HG02571 (cell line): Measurements from ENCODE around the gene THRSP.
"Not testable (repeated sequence)": the region's sequence is repeated elsewhere in the genome, so short reads cannot be mapped to it uniquely, and the experiment has no call there.

Source experiments
- ATAC-seq: cut with Tn5 transposase; IDR thresholded peaks from one replicate; pipeline ENCODE4 v1.9.1; 2021; ENCODE audit warnings: mild to moderate bottlenecking, moderate library complexity; ENCODE audit not compliant: unreplicated experiment

Gene THRSP

GRCh38 chr11:78063440-78064181, at the start of gene THRSP:
THRSP (plus strand) TSS chr11:78063861; CDS start chr11:78063882, 21 bp downstream.
- ATAC-seq, result no peak

GRCh38 chr11:78014937-78015520, 48.6 kb upstream of the THRSP start:
- not testable (repeated sequence) for ATAC-seq

GRCh38 chr11:78015878-78016277, 47.8 kb upstream of the THRSP start:
- no peak for ATAC-seq

GRCh38 chr11:78019808-78020207, 43.9 kb upstream of the THRSP start:
- ATAC-seq, result no peak

- ATAC-seq, result no peak
Observed at GRCh38 chr11:78020246-78020645, 43.4 kb upstream of the THRSP start.

GRCh38 chr11:78021611-78022010, 42.0 kb upstream of the THRSP start:
- ATAC-seq, result no peak

GRCh38 chr11:78022397-78023396, 41.0 kb upstream of the THRSP start, which contains the start of gene KCTD14:
KCTD14 (minus strand) TSS chr11:78023276; CDS start chr11:78023249, 27 bp downstream.
- ATAC-seq, result no peak

- ATAC-seq, result no peak
Observed at GRCh38 chr11:78023426-78023825, 40.2 kb upstream of the THRSP start.

- no peak for ATAC-seq
Observed at GRCh38 chr11:78025378-78025777, 38.3 kb upstream of the THRSP start.

GRCh38 chr11:78027759-78028158, 35.9 kb upstream of the THRSP start:
- ATAC-seq, result no peak

GRCh38 chr11:78028423-78028822, 35.2 kb upstream of the THRSP start:
- ATAC-seq, result not testable (repeated sequence)

- no peak for ATAC-seq
Observed at GRCh38 chr11:78030429-78031325, 33.0 kb upstream of the THRSP start.

- no peak for ATAC-seq
Observed at GRCh38 chr11:78031629-78032028, 32.0 kb upstream of the THRSP start.

GRCh38 chr11:78032090-78032489, 31.6 kb upstream of the THRSP start:
- no peak for ATAC-seq

- no peak for ATAC-seq
Observed at GRCh38 chr11:78033040-78033439, 30.6 kb upstream of the THRSP start.

- no peak for ATAC-seq
Observed at GRCh38 chr11:78034623-78035022, 29.0 kb upstream of the THRSP start.

- ATAC-seq, result no peak
Observed at GRCh38 chr11:78036313-78036712, 27.3 kb upstream of the THRSP start.

- ATAC-seq, result no peak
Observed at GRCh38 chr11:78037056-78037455, 26.6 kb upstream of the THRSP start.

- no peak for ATAC-seq
Observed at GRCh38 chr11:78037825-78038620, 25.6 kb upstream of the THRSP start.
